Right kidney (tissue), 1 donor: ENCODE data around the gene C12orf50.
"Not testable (repeated sequence)": the region's sequence is repeated elsewhere in the genome, so short reads cannot be mapped to it uniquely, and the experiment has no call there.

Experiments used
- DNase-seq: peaks from one replicate; pipeline ENCODE4 v3.0.0-alpha.2; 2016

Gene C12orf50

DNA sequence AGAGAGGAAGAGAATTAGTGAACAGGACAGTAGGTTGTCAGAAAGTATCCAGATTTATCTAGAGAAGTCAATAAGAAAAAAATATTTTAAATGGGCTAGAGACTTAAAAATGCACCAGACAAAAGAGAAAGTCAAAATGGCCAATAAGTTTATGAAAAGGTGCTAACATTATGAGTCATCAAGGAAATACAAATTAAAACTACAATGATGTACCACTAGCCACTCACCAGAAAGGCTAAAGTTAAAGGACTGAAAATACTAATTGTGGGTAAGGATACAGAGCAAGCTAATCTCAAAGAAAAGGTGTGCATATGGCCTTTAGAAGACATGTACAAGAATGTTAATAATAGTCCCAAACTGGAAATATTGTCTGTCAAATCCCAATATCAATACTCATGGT lies 37.7 kb downstream of the C12orf50 start:
- no peak for DNase-seq

DNA sequence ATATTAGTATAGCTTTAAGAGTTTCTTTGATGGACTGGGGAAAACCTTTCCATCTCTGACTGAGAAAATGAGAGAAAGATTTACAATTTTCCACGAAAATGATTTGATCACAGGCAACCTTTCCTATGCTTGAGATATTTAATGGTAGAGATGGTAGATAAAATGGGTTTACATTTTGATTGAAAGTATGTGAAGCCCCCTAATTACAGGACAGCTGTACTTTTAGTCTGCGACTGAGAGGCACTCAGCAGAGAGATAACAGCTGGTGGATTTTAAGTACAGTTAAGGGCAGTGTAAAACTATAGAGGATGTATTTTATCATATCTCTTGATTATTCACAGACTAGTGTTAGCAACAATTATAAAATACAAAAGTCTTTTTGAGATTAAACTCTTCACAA lies 40.7 kb downstream of the C12orf50 start:
- DNase-seq, result no peak

DNA sequence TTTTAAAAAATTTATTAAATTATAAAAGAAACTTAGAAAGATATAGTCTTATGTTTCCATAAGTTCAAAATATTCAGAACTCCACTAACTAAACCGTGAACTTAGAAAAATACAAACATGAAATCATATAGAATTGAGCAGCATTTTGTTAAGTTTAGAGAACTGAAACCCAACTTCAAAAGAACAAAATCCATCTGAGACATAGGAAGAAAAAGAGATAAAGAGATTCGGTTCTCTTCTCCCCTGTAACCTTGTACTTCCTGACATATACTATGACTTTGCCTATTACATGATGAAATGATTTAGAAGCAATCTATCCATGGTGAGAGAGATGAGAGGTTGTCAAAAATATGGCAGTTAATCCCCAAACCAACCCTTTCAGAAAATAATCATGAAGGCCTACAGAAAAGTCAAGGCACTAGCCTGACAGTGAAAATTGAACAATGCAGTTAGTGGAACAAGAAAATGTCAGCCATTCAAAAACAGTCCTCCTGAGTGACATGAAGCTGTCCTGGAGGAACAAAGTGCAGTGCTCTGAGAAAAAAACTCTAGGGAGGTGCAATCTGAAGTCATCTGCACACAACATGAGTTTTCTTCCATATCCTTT lies 44.0 kb downstream of the C12orf50 start:
- DNase-seq, result no peak

DNA sequence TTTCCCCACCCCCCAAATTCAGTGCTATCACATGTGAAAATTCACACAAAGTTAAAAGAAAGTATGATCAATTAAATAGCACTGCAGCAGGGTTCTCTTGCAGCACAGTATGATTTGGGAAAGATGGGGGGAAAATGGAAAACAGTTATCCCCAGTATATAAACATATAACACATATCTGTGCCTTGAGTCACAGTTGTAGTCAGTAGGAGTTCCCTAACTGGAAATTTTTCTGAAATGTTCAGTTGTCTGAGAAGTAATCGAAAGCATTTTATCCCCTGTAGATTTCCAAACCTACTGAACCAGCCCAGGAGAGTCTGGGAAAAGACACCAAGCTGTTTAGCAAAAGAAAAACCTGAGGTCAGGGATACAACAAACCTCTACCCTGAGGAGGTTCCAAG lies 47.0 kb downstream of the C12orf50 start:
- DNase-seq, result no peak

DNA sequence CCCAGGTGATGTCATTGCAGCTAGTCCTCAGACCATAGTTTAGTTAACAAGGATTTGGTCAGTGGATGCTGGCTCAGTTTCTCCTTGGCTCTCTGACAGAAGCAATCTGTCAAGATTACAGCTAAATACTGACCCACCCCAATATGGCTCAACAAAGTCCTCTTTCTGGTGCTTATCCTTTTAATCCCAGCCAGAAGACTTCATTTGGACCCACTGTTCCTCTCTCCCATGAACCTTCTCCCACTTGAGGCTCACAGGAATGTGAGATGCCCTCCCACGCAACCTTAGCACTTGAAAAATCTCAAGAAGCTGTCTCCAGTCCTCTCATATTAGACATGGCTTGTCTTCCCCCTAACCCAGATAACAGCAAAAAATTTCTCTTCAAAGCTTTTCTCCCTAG lies 47.7 kb downstream of the C12orf50 start:
- no peak for DNase-seq

DNA sequence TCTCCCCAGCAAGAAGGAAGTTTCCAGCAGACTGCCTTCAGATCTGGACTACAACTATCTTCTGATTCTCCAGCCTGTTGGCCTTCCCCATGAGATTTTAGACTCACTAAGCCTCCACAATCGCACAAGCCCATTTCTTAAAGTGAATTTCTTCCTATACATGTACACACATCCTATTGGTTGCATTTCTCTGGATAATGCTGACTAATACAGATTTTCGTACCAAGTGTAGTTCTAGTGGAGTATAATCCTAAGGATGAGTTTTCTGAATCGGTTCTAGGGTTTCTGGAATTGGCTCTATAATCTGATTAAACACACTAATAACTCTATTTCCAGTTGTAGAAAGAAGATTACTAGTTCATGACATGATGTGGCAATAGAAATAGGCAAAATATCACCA lies 53.3 kb downstream of the C12orf50 start:
- DNase-seq, result no peak

DNA sequence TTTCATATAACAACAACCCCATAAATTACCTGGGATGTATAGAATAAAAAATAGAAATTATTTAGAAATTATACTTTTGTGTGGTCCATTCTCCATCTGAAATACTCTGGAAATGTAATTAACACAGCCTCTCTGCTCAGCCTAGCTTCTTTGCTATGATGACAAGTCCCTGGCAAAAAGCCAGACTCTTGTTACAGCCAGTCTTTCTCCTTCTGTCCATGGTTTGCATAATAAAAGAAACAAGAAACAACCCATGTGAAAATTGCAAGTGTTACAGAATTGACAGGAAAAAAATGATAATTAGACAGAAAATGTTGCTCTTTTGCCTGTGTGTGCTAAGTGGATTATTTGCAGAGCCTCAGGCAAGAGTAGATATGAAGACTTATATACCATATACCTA lies 61.3 kb downstream of the C12orf50 start:
- DNase-seq, result no peak

DNA sequence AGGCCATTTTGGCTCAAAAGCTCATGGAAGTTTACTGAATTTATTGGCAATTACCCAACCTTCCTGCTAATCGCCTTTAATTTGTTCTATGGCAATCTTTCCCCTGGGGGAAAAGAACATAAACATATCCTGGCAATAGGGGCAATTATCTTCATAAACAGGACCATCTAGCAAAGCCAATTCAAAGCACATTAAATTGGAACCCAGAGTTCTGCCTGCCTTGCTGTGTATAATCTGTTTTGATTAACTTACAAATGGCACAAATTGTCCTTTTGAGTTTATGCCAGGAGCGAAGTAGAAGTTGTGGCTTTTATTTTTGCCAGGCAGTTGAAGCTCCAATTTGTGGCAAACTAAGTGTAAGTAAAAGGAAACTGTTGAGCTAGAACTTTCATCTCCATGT lies 68.6 kb downstream of the C12orf50 start:
- DNase-seq, result no peak

DNA sequence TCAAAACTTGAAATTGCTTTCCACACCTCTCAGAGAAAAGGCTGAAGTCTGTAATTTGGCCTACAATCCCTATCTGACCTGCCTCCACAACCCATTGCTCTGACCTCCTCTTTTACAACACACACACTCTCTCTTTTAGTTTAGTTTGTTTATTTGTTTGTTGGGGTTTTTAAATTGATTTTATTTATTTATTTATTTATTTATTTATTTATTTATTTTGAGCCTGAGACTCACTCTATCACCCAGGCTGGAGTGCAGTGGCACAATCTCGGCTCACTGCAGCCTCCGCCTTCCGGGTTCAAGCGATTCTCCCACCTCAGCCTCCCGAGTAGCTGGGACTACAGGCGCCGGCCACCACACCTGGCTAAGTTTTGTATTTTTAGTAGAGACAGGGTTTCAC lies 75.2 kb downstream of the C12orf50 start:
- not testable (repeated sequence) for DNase-seq

DNA sequence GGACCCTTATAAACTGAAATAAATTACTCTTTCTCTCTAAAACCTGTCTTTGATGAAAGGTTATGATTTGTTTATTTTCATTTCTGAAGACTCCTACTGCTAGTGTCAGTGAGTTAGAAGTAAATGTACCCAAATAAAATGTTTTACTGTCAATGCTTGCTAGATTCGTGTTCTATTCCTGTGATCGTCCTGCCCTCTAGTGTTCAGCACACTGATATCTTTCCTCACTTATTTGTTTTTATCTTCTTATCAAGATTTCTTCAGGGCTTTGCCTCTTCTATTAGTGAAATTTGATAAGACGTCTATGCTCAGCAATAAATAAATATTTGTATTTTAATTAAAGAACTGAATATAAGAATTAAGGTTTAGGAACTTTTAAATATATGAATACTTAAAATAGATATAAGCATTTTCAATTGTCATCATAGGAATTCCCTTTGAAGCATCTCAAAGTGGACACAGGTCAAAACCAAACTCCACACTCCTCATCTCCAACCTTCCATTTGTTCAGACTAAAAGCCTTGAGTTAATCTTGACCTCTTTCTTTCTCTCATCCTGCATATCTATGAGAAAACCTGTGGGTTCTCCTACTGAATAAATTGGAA lies 75.8 kb downstream of the C12orf50 start:
- DNase-seq, result no peak

DNA sequence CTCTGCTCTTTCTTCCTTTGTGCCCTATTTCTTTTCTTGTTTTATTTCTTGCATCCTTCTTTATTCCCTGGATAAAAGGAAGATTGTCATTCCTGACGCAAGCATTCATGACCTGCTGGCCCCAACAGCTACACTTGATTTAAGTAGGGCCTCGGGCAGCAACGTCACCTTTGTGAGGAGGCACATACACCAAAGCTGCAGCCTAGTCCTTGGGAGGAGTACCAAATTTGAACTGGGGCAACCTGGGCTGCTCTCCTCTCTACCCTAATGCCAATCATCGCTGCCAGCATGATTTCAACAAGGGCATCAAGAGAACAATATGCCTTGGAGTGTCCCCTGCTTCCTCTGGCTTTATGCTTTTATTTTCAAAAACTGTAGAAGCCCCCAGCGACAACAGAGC lies 76.4 kb downstream of the C12orf50 start:
- no peak for DNase-seq

DNA sequence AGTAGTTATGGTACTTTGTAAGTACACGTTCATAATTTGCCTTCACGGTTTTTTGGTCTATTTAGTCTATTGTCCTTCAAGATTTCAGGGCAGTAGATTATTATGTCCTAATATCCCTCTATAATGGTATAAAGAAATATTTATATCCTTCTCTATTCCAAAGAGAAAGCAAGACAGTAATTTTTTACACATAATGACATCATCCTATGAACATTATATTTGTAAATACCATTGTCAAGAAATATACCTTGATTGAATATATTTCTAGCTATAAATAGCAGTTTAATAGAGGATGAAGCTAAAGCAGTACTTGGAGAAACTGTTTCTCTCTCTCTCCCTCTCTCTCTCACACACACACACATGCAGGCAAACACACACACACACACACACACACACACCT lies 77.0 kb downstream of the C12orf50 start:
- DNase-seq, result no peak

DNA sequence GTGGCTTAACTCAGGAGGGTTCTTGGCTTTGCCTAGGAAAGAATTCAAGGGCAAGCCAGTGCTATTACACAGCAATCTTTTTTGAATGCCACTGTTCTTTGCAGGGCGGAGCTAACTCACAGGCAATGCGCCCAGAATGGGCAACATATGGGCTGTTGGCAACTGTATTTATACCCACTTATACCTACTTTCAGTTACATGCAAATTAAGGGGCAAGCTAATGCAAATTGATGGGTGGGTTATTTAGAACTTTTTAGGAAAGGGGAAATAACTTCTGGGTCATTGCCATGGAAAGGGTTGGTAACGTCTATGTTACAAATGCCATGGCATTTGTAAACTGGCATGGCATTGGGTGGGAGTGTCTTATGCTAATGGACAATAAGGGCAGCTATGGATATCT lies 85.4 kb downstream of the C12orf50 start:
- DNase-seq, result no peak

DNA sequence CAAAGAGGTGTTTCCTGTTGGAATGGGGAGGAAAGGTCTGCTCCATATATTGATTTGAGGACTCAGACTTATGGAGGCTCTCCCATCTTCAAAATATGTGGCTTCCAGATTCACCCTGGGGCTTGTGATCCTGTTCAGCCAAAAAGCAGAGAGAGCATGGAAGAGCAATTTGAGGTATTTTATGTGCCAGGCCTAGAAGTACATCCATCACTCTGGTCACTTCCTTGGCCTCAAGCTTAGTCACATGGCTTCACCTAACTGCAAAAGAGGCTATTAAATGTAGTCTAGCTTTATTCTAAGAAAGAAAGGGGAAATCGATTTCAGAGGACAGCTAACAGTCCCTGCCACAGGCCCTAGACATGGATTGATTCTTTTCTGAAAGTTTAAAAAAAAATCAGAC lies 86.2 kb downstream of the C12orf50 start:
- DNase-seq, result no peak

DNA sequence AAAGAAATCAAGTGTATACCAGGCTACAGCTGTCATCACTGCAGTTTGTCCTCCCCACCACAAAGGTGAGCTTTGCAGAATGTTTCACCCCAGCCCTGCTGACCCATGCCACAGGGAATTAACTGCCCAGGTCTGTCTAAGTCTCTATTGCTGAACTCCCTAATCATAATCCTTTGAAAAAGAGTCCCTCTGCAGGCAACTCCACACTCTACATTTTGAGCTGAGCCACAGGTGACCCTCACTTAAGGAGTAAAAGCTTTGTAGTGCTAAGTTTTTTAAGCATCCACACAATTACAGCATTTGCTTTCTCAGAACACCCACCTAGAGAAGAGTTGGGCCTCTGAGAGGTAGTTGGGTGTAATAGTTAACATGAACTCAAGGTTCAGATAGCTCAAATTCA lies 90.0 kb downstream of the C12orf50 start:
- DNase-seq, result no peak

DNA sequence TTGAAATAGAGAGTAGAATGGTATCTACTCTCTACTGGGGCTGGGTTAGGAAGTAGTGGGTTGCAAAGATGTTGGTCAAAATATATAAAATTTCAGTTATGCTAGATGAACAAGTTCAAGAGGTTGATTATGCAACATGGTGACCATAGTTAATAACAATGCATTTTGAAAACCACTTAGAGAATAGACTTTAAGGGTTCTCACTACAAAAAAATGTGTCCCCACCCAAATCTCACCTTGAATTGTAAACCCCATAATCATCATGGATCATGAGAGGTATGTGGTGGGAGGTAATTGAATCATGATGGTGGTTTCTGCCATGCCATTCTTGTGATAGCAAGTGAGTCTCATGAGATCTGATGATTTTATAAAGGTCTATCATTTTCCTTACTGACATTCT lies 94.0 kb downstream of the C12orf50 start:
- no peak for DNase-seq

DNA sequence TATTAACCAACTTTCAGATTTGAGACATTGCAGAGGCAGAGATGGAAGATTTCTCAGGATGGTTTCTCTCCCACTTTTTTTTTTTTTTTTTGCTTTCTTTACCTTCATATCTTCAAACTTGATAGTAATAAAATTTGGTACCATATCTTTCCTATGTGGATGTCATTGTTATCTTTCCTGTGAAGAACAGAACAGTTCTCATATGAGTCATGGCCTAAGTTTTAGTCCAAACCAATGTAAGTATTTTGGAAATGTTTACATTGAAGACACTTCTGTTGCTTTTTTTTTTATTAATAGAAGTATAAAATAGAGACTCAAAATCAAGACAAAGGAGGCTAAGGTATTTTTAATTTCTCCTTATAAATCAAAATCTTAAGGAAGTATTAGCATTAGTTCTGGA lies 95.2 kb downstream of the C12orf50 start:
- DNase-seq, result no peak

DNA sequence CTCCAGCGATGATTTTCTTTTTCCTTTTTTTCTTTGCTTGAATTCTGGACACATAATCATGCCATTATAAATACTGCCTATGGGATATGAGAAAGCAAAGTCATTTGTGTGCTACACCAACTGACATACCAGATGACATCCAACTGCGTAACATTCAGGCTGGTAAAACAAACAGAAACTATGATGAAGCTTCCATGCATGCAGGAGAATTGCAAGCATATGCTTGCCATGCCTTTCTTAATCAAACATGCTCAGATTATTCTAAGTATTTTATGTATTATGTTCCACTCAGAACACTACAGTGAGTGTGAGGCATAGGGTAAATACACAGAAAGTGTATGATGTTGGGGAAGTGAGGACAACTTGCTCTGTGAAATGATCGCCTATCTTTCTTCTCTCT lies 97.4 kb downstream of the C12orf50 start:
- no peak for DNase-seq

DNA sequence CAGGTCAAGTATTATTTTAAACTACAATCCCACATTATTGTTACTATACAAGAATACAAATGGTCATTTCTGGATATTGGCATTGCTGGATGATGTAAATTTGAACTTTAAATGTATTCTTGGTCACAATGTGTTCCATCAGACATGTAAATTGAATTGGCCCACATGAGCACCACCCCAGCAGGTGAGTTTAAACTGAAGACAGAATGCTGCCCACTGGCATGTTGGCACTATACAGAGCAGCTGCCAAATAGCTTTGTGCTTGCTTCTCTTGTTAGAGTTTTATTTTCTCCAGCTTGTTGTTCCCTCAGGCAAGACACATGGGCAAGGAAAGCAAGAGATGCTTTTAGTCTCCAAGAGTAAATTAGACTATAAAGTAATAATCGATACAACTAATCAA lies 98.6 kb downstream of the C12orf50 start:
- DNase-seq, result no peak
